Measurements from ENCODE around the gene CSH2. TPM values are rescaled to one million over a fixed set of nuclear protein-coding genes. Genes with fewer than 3 reads are reported as not detected.

The CSH2 gene
- total RNA-seq, 2 donors from 2014 or later: not detected

GRCh38 chr17:63855185-63855584, 18.3 kb downstream of the CSH2 start:
- Histone ChIP-seq H3K4me1 (replicated peaks) (no peaks in the 10 kb centered on the region), H3K27ac (no peak overlapping the region), H3K36me3 (no peaks in the 10 kb centered on the region), H3K9me3 (no peaks in the 10 kb centered on the region), H3K27me3 (replicated peaks; ENCODE audit: insufficient read depth) (no peaks in the 10 kb centered on the region), H3K4me3 (no peak overlapping the region)
- TF ChIP-seq POLR2AphosphoS5 (IDR thresholded peaks at IDR 0.05): no peak
- no peak for TF ChIP-seq CTCF (IDR thresholded peaks at IDR 0.05)
- no peak for TF ChIP-seq POLR2A (IDR thresholded peaks at IDR 0.05)
- 90% methylated on average over 8 of the region's 8 CpGs for WGBS
- DNase-seq (ENCODE audit: low spot score): no peak
- intact Hi-C loops (cut with DNase I): no loop called here

GRCh38 chr17:63854709-63855108, 18.8 kb downstream of the CSH2 start:
- no peak overlapping the region for H3K4me3 ChIP-seq
- WGBS: 88% methylated on average over 5 of the region's 5 CpGs
- no peak for DNase-seq (ENCODE audit: low spot score)
- H3K36me3 ChIP-seq: no peaks in the 10 kb centered on the region
- no peaks in the 10 kb centered on the region for H3K9me3 ChIP-seq
- intact Hi-C loops (cut with DNase I): no loop called here
- H3K27me3 ChIP-seq (replicated peaks; ENCODE audit: insufficient read depth): no peaks in the 10 kb centered on the region
- no peaks in the 10 kb centered on the region for H3K4me1 ChIP-seq (replicated peaks)
- H3K27ac ChIP-seq: no peak overlapping the region
- TF ChIP-seq CTCF (IDR thresholded peaks at IDR 0.05): no peak
- TF ChIP-seq POLR2AphosphoS5 (IDR thresholded peaks at IDR 0.05): no peak
- TF ChIP-seq POLR2A (IDR thresholded peaks at IDR 0.05): no peak

- no peaks in the 10 kb centered on the region for H3K9me3 ChIP-seq
- H3K27me3 ChIP-seq (replicated peaks; ENCODE audit: insufficient read depth): no peaks in the 10 kb centered on the region
- intact Hi-C loops (cut with DNase I): no loop called here
- no peak overlapping the region for H3K4me3 ChIP-seq
- H3K36me3 ChIP-seq: no peaks in the 10 kb centered on the region
- DNase-seq (ENCODE audit: low spot score): no peak
- H3K27ac ChIP-seq: no peak overlapping the region
- H3K4me1 ChIP-seq (replicated peaks): no peaks in the 10 kb centered on the region
- no peak for TF ChIP-seq CTCF (IDR thresholded peaks at IDR 0.05)
- no peak for TF ChIP-seq POLR2AphosphoS5 (IDR thresholded peaks at IDR 0.05)
- no peak for TF ChIP-seq POLR2A (IDR thresholded peaks at IDR 0.05)
- WGBS: 96% methylated on average over 2 of the region's 2 CpGs
Measured at GRCh38 chr17:63853260-63853659, 20.2 kb downstream of the CSH2 start.

GRCh38 chr17:63850401-63850800, 23.1 kb downstream of the CSH2 start:
- no peaks in the 10 kb centered on the region for H3K4me1 ChIP-seq (replicated peaks)
- 89% methylated on average over 9 of the region's 9 CpGs for WGBS
- H3K4me3 ChIP-seq: no peak overlapping the region
- H3K9me3 ChIP-seq: no peaks in the 10 kb centered on the region
- H3K27ac ChIP-seq: no peak overlapping the region
- TF ChIP-seq POLR2A (IDR thresholded peaks at IDR 0.05) (no peak), POLR2AphosphoS5 (IDR thresholded peaks at IDR 0.05) (no peak), CTCF (IDR thresholded peaks at IDR 0.05) (no peak)
- no peaks in the 10 kb centered on the region for H3K27me3 ChIP-seq (replicated peaks; ENCODE audit: insufficient read depth)
- intact Hi-C loops (cut with DNase I): no loop called here
- no peaks in the 10 kb centered on the region for H3K36me3 ChIP-seq
- DNase-seq (ENCODE audit: low spot score): no peak

GRCh38 chr17:63848834-63849689, 24.4 kb downstream of the CSH2 start:
- Histone ChIP-seq H3K4me3 (peak overlapping the region; percentile 10 to 23), H3K9me3 (no peaks in the 10 kb centered on the region), H3K27me3 (replicated peaks; ENCODE audit: insufficient read depth) (no peaks in the 10 kb centered on the region), H3K4me1 (replicated peaks) (no peaks in the 10 kb centered on the region), H3K36me3 (no peaks in the 10 kb centered on the region), H3K27ac (peak overlapping the region in 1 of 2 donors; percentile 36)
- TF ChIP-seq CTCF (IDR thresholded peaks at IDR 0.05): peak; percentile 48 to 83 (median 70)
- peak; percentile 73 for TF ChIP-seq POLR2AphosphoS5 (IDR thresholded peaks at IDR 0.05)
- no peak for TF ChIP-seq POLR2A (IDR thresholded peaks at IDR 0.05)
- peak; percentile 80 for DNase-seq (ENCODE audit: low spot score)
- 18% methylated on average over 81 of the region's 82 CpGs for WGBS
- intact Hi-C loops (cut with DNase I): loop anchor here (5.0 kb wide), 1 partner anchor 227 kb away; the partner anchor contains the start of gene MAP3K3

All from prostate gland (tissue), 2 donors.